ENCODE measurements around the gene SELENOO. TPM values are rescaled to one million over a fixed set of nuclear protein-coding genes. Genes with fewer than 3 reads are reported as not detected.

SELENOO gene
- total and polyA plus RNA-seq, 2 donors (not counting 1 experiment from before 2014, with no cell fraction given) = 62.1 to 74.6 TPM

DNA sequence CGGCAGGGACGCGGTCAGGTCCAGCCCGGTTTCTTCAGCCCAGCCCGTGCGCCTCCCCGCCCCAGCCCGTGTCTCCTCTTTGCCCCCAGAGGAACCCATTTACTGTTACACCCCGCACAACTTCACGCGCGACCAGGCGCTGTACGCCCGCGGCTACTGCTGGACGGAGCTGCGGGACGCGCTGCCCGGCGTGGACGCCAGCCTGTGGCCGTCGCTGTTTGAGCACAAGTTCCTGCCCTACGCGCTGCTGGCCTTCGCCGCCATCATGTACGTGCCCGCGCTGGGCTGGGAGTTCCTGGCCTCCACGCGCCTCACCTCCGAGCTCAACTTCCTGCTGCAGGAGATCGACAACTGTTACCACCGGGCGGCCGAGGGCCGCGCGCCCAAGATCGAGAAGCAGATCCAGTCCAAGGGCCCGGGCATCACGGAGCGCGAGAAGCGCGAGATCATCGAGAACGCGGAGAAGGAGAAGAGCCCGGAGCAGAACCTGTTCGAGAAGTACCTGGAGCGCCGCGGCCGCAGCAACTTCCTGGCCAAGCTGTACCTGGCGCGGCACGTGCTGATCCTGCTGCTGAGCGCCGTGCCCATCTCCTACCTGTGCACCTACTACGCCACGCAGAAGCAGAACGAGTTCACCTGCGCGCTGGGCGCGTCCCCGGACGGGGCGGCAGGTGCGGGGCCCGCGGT lies 23.8 kb upstream of the SELENOO start:
- TF ChIP-seq EZH2 (IDR thresholded peaks at IDR 0.05; ENCODE audit: borderline replicate concordance, insufficient read depth, low read depth, low read length, poor library complexity, severe bottlenecking) = no peak
- TF ChIP-seq CTCF (IDR thresholded peaks at IDR 0.05) = no peak
- no peak overlapping the region for H3K27ac ChIP-seq (ENCODE audit: low read length in 2 of 2)
- no peaks in the 10 kb centered on the region for H3K79me2 ChIP-seq (ENCODE audit: control insufficient read depth, insufficient read depth, low read length)
- peaks cover 27 to 39% of the 10 kb centered on the region in 2 donors for H3K4me1 ChIP-seq (ENCODE audit: control insufficient read depth in 2 of 2, insufficient read depth in 2 of 2, low read length in 2 of 2)
- Mint-ChIP-seq H3K4me1 (peaks cover 30% of the 10 kb centered on the region), H3K9me3 (ENCODE audit: insufficient read depth) (no peaks in the 10 kb centered on the region), H3K4me3 (no peak overlapping the region), H3K27me3 (peaks cover 16% of the 10 kb centered on the region), H3K27ac (peak overlapping the region; percentile 46)
- intact Hi-C loops (cut with micrococcal nuclease) = no loop called here
- H3K36me3 ChIP-seq (replicated peaks in 1 of 2; ENCODE audit: control extremely low read depth in 1 of 2, control insufficient read depth in 1 of 2, extremely low read depth in 1 of 2, insufficient read depth in 2 of 2, low read length in 1 of 2) = no peaks in the 10 kb centered on the region
- no peaks in the 10 kb centered on the region for H4K20me1 ChIP-seq (ENCODE audit: control insufficient read depth, insufficient read depth, low read length, poor library complexity, severe bottlenecking)
- WGBS (ENCODE audit: insufficient coverage) = 97% methylated on average over 72 of the region's 76 CpGs
- no peak overlapping the region for H2AFZ ChIP-seq (ENCODE audit: insufficient read depth, low read depth, low read length, poor library complexity, severe bottlenecking)
- ChIA-PET CTCF (interaction anchor here (1.1 to 1.2 kb wide), 2 partner anchors 18 to 61 kb away, joined by 3 read pairs; no protein-coding TSS in a partner anchor), POLR2A (interaction anchor here (1.1 to 8.0 kb wide), 2 partner anchors 14 to 192 kb away, joined by 4 to 54 read pairs; no protein-coding TSS in a partner anchor)
- H3K9ac ChIP-seq (ENCODE audit: low read length) = no peak overlapping the region
- peaks cover 0 to 5% (median 0%) of the 10 kb centered on the region in 3 donors for H3K9me3 ChIP-seq (ENCODE audit: control extremely low read depth in 1 of 3, control insufficient read depth in 2 of 3, insufficient read depth in 1 of 3, low read length in 2 of 3)
- peaks cover 0 to 6% (median under 1%) of the 10 kb centered on the region in 4 experiments for H3K27me3 ChIP-seq (replicated peaks in 1 of 4; ENCODE audit: control extremely low read depth in 1 of 4, control insufficient read depth in 3 of 4, insufficient read depth in 4 of 4, low read length in 3 of 4)
- no peak for ATAC-seq (ENCODE audit: low read depth)
- DNase-seq = peak; percentile 12
- H3K4me2 ChIP-seq (replicated peaks; ENCODE audit: low read depth, low read length, poor library complexity, severe bottlenecking) = no peak overlapping the region
- H3K4me3 ChIP-seq (ENCODE audit: control extremely low read depth in 1 of 5, extremely low read depth in 1 of 5, insufficient read depth in 1 of 5, low read depth in 2 of 5, low read length in 4 of 5) = no peak overlapping the region
